NCI-H82 (cell line): Measurements from ENCODE around the gene POLG.

Experiments used
- DNase-seq: peaks from one replicate; lab custom pipeline; 2025; lab: John Stamatoyannopoulos, UW

The POLG gene

DNA sequence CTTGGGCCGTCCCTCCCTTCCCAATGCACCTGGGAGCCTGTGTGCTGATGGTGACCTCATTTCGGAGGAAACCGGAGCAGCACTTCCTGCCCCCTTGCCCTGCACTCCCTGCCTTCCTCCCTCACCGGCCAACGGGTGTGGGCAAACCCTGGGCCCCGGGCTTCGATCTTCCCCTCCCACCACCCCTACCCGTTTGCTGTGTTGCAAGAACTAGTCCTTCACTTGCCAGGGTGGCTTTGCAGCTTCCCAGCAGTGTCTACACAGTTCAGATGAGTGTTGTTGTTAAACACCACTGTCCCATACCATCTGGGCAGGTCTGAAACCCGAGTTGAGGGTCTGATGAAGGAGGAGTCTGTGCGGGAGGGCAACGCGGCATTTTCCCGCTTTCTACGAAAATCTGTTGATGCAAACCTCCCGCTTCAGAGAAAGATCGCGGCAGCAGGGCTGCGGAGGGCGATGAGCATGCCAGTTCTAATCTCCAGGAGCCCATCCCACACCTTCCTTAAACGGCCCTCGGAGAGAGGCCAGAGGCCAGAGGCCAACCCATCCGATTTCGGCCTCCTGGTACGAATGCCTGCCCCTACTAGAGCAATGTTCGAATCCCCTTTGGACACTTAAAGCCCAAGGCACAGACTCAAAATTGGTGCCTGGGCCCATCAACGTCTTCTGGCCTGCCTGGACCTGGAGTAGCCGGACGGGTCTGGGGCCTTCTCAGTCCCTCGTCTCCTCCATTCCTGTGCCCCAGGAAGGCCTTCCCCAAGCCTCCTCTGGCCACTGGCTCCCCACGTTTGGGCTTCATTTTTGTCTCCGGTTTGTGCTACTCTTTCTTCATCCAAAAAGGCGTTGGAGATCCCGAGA, 35.7 kb upstream of the POLG start:
- peak; percentile 38 for DNase-seq

DNA sequence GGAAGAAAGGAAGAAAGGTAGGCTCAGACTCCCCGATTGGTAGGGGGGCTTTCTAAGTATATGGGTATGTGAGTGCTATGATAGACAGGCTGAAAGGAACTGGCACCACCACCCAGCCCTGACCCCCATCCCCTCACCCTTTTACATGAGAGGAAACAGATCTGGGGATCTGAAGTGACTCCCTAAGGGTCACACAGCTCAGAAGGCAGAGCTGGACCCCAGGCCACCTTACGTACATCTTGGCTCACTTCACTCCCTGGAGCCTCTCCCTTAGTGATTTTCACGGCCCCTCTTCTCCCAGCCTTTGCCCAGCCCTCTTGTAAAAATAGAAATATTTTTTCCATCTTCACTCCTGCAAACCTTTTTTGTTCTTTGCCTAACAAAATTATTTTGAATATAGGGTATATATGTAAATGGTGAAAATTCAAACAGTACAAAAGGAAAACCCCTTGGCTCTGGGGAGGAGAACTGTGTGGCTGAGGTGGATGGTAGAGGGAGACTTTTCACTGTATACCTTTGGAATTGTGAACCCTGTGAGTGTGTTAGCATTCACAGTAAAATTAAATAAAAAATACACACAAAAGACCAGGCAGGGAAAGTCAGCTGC, 34.8 kb upstream of the POLG start:
- DNase-seq, result no peak

DNA sequence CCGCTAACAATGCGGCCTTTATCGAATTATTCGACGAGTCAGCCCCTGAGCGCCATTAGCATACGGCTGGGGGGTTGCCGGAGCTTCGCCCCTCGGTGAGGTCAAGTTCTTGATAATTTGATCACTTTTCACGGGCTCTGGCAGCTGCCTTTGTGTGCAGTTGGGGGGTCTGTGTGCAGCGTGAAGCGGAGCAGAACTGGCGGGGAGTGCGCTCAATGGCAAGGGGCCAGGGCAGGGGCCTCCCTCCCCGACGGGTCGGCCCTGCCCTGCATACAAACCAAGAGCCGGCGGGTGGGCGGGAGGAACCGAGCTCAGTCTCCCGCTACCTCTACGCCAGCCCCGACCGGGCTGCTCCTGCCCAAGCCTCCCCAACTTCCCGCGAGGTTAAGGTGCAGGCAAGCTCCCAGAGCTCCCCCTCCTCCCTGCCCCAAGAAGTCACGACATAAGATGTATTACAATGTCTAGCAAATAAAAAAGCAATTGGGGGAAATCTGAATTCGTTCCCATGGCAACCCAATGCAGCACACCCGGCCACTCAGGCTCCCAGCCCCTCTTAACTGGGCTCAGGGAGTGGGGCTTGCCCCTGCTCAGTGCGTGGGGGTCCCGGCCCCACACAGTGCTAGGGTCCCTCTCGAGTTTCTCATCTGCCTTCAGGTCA, 34.1 kb upstream of the POLG start:
- peak; percentile 47 for DNase-seq

DNA sequence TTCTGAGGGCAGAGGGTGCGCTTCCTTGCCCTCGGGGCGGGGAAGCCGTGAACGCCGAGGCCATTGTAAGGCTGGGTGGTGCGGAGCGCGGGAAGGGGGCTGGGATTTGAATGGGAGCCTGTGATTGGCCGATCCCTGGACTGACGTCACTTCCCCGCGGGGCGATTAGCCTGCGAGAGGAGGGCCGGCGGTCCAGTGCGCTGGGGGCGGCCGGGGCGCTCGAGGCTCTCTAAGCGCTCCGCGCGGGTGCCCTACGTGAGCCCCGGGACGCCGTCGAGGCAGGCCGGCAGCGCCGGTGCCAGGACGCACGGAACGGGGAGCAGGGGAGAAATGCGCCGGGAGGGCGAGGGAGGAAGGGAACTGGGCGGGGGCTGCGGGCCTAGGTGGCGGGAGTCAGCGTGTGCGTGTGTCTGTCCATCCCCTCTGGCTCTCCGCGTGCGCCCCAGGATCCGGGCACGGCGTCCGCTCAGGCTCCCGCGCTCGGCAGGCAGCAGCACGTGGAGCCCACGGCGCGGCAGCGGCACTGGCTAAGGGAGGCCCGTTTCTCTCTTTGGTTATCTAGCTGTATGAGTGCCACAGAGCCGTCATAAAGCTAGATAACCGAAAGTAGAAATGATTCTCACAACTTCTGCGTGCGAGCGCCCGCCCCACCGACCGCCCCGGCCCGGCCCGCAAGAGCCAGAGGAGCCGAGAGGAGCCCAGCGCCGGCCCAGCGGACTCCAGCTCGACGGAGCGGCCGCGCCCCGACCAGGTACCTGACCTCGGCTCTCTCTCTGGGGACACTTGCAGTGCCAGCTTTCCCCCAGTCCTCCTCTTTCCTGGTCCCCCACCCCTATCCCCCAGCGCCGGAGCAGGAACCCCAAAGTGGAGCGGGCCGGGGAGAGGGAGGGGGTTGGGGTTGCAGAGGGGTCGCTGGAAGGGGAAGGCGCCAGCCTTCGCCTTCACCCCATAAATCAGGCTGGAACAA, 33.1 kb upstream of the POLG start:
- DNase-seq, result peak; percentile 95

DNA sequence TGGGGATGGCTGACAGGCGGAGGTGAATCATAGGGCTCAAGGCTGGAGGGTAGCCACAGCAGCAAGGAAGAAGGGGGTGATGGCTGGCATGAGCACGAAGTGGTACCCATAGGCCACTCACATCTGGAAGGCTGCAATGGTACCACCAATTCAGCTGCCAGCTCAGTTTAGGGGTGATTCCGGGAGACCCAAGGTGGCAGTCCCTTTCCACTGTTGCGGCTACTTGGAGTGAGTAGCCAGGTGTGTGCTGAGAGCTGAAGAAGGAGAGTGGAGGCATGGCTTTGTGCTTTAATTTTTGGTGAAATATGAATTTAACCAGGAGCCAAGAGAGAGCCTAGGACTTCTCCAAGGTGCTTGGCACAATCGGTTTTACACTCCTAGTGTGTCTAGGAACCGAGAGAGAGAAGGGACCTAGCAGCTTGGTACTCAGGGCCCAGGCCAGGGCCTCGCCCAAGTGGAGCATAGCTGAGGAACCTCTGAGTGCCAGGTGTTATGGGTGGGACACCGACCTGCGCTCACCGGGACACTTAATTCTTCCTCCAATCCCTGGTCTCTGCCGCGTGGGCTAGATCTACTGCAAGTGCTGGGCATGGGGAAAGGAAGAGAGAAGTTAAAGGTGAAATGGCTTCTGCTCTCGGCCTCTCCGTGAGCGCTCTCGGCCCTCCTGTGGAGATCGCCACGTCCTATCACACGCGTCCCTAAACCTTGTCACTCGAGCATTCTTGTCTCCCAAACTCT, 32.2 kb upstream of the POLG start:
- no peak for DNase-seq

DNA sequence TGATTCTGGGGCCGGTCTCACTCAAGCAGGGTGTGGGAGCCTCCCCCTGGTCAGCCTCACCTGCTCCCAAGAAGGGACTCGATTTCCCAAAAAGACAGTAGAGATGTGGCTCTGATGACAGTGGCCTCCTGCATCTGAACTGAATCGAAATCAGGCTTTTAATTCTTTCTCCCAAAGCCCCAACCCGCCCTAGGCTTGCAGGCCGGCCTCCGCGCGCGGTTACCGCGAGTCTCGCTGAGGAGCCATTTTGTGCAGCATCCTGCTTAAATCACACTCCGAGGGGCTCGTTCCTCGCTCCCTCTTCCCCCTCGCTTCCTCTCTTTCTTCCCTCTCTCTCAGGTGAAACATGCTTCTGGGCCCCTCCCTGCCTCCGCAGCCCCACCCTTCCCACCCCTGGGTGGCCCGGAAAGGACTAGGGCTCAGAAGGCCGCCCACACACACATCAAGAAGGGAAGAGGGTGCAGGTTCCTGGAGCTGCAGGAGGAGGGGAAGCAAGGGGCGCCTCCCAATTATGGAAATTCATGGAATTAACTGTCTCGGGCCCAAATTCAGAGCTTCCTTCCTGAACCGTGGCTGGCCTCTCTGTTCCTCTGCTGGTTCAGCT, 30.9 kb upstream of the POLG start:
- no peak for DNase-seq

DNA sequence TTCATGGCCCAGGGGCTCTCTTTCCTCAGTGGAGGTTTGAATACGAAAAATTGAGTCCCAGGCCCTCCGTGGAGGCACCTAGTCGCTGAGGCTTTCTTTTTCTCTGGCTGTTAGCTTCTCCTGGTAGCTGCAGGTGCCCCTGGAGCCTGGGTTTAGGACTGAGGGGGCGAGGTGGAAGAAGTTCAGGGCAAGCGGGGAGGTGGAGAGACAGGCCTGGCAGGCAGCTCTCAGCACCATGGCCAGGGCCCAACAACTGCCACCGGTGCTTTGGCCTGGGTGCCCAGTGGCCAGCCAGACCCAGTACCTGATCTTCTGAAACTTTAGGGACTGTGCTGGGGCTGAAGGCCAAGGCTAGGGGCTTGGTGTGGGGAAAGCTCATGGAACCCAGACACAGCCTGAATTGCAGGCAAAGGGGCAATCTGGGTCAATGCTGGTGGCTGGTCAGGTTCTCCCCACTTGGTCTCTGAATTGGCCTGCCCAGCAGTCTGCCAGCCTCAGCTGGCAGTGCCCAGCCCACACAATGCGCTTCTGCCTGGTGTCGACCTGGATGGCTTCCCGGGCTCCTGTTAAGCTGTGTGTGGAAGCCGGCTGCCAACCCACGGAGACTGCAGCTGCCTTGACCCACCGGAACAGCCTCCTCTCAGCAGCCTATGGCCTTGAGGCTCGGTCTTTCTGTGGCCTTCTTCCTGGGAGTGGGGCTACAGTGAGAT, 30.3 kb upstream of the POLG start:
- no peak for DNase-seq

DNA sequence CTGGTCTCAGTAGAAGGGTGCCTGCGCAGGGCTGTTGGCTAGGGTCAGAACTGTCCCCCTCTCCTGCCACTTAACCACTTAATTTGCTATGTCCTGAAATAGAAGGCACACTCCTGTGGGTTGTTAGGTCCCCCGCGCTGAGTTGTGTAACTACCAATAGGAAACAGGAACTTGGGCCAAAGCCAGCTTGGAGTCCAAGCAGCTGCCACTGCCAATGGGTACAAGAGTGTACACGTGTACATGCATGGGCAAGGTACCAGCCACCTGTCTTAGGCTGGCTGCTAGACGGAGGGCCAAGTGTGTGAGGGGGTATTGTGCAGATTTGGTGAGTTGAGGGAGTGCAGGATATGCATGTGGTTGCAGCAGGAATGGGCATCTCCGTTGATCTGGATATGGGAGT, 29.7 kb upstream of the POLG start:
- DNase-seq, result no peak

DNA sequence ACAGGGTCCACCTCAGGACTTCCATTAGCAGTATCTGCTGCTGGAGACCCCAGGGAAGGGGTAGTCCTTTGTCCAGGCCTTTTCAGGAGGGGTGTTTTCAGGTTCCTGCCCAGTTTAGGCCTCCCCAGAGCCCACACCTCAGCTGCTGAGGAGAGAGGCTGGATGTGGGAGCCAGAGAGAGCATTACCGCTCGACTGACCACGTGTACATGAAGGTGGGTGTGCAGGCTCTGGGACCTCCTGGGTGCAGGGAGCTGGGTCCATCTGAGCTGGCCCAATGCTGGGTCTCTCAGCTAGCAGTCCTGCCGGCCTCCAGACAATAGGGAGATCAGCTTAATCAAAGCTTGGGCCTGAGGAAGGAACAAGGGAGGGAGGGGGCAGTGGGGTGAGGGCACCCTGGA, 29.1 kb upstream of the POLG start:
- no peak for DNase-seq

DNA sequence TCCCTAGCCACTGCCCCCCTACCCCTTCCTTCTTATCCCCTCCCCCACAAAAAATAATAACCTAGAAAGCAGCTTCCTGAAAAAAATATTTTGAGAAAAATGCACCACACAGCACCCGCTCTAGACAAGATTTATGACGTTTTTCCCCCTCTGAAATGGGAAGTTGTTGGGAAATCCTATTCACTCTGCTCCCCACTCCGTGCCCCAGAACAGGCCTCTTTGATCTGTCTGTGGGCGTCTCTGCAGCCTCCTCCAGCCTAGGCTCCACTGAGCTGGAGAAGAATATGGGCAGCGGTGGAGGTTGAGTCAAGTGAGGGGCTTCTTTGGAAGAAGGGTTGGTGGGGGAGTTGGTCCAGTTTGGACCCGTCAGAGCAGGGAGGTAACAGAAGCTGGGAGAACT, 28.5 kb upstream of the POLG start:
- no peak for DNase-seq

DNA sequence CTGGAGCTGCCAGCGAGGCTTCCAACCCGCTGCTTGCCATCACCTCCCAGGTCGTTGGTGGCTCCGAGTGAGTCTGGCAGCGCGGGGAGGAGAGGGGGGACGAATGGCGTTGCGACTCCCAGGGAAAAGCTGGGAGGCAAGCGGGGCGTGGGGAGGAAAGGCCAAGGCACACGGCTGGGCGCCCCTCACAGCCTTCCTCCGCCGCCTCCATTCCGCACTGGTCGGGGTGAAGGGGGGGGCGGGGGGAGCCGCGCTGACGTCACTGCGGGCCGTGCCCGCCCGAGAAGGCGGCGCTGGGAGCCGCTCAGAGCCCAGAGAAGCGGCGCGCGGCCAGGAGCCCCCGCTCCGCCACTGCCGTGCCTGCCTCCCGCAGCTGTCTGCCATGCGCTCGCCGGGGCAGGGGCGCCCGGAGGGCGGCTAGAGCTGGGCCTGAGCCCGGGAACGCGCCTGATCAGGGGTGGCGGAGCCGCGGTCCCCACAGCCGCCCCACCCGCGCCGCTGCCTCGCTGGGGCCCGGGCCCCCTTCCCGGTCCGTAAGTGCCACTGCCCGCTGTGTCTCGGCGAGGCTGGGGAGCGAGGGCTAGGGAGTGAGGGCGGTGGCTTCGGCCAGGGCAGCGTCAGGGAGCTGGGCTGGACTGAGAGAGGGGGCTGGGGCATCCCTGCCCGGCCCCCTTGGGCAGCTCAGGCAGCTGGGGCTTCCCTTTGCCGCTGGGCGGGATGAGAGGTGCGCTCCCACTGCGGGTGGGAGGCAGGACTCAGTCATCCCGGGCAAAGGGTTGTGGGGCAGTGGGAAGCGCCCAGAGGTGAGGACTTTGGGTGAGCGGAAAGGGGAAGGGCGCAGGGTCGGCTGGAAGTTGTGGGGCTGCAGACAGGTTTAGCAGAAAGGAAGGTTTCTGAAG, 27.8 kb upstream of the POLG start:
- peak; percentile 78 for DNase-seq

DNA sequence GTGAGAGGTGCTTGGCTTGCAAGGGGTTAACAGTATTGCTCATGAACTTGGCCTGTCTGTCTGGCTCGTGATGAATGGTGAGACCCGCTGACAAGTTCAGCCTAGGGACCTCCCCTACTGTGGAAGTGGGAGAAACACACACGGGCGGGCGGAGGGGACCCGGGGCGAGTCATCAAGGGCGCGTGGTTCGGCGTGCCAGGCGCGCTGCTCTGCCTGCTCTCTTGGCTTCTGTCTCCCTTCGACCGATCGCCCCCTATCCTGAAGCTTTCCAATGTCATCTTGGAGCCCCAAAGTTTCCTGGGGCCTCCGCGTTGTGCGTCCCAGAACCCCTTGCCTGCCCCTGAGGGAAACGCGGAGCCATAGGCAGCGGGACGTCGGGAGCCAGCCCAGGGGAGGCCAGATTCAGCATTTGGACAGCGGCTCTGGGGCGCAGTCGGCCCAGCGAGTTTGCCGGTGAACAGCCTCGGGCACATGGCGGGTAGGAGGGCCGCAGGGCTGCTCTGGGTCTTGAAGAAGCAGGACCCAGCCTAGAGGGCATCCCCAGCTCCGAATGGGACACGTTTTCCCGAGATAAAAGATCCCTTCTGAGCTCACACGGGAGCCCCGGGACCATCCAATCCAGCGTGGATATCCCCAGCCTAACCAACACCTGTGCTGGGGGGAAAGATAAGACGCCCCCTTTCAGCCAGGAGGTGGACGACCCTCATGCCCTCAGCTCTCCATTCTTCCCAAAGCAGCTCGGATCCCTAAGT, 27.0 kb upstream of the POLG start:
- peak; percentile 59 for DNase-seq

DNA sequence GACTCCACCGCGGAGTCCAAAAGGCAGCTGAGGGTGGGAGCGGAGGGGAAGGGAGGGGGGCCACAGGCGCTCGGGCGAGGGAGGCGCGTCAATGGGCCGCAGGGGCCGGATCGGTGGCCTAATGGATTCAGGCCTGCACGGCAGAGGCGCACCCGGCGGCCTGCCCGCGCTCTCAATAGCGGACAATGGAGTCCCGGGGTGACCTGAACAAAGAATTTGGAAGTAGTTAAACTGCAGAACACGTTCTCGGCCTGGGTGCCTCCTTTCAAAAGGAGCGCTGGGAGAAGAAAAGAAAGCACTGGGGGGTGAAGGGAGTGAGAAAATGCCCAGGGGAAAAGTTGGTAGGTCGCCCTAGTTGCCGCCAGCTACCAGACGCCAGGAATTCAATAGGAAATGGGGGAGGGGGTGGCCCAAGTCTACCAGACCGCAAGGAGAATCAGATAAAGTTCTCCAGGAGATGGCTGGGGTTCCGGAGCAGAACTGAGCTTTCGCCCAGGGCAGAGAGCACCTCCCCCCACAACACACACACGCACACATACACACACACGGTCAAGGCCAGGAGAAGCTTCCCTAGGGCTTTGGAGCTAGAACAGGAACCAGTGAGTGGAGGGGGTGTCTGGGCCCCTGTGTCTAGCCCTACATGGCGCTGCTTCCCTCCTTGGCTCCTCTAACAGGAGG, 25.8 kb upstream of the POLG start:
- no peak for DNase-seq

DNA sequence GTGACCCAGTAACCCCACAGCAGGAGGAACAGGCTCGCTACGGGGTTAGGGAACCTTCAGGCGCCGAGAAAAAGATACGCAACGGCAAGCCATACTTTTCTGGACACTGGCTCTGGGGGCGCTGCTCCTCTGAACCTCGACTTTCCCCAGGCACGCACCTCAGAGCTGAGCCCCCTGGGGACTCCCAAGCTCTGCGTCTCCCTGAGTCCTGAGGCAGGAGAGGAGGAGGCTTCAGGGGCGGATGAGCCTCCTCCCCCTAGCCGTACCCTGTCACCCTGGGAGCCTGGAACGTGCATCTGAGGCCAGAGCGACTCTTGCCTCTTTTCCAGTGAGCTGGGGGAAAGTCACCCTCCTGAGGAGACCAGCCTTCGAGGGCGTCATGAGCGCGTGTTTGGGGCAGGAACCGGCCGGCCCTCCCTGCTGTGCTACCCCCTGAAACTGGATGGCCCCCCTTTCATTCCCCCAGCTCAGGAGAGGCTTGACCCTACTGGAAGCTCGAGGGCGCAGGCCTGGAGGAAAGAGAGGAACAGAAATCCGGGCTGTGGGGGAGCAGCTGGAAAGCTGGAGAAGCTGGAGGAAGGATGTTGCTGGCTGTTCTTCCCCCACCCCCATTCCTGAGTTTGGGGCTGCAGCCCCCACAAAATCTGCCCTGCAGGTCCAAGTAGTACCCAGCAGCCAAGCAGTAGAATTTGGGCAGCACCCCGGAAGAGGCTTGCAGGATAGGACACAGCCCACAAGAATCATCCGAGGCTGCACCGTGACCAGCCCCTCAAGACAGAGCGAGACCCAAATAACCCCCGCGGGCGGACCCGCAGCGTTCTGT, 25.1 kb upstream of the POLG start:
- no peak for DNase-seq

DNA sequence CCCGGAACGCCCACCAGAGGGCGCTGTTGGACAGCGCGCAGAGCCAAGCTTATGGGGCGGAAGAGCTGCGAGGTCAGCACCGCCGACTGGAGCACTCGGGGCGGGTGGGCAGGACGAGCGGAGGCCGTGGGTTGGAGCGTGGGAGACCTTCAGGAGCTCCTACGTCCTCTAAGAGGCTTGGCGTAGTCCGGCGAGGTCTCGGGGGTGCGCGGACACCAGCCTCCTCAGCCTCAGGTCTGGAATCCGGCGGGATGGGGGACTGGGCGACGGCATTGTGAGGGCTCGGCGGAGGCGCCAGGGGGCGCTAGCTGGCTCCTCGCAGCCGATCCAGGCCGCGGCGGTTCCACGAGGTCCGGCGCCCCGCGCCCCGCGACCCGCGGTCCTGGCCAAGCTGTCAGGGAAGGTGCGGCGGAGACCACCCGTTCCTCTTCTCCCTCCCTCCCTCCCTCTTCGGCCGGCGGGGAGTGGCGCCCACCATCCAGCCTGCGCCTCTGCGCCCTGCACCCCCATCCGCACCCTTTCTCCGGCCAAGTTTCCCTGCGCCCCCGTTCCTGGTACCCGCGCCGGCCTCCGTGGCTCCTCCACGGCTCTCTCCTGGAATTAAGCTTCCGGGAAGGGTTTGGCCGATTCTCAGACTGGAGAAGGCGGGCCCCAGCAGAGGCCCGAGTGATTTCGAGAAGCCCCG, 24.3 kb upstream of the POLG start:
- DNase-seq, result peak; percentile 89

DNA sequence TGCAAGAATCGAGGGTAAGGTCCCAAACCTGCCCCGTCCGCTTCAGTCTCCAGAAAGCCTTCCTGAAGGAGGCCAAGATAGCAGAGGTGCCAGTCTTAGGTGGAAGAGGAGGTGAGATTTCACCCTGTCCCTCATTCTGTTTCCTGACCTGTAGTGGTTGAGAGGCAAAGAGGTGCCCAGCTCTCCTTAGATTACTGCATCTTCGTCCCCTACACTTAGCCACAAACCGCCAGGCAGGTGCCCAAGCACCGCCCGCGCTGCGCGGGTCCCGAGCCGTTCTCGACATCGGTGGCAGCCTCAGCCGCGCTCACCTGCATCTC, 23.8 kb upstream of the POLG start:
- DNase-seq, result no peak
